ENCODE measurements around the gene ENO3. TPM values are rescaled to one million over a fixed set of nuclear protein-coding genes. Genes with fewer than 3 reads are reported as not detected.

Gene ENO3
- total RNA-seq, 2 experiments from 2014 or later: 28.2 to 31.5 TPM

DNA sequence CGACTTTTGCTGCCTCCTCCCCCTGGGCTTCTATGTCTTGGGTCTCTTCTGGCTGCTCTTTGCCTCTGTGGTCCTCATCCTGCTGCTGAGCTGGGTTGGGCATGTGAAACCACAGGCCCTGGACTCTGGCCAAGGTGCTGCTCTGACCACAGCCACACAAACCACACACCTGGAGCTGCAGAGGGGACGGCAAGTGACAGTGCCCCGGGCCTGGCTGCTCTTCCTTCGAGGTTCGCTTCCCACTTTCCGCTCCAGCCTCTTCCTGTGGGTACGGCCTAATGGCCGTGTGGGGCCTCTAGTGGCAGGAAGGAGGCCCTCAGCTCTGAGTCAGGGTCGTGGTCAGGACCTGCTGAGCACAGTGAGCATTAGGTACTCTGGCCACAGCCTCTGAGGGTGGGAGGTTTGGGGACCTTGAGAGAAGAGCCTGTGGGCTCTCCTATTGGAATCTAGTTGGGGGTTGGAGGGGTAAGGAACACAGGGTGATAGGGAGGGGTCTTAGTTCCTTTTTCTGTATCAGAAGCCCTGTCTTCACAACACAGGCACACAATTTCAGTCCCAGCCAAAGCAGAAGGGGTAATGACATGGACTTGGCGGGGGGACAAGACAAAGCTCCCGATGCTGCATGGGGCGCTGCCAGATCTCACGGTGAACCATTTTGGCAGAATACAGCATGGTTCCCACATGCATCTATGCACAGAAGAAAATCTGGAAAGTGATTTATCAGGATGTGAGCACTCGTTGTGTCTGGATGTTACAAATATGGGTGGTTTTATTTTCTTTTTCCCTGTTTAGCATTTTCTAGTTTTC is 16.5 kb upstream of the ENO3 start:
- ChIA-PET CTCF (interaction anchor here (0.6 kb wide), 1 partner anchor 12 kb away, joined by 3 read pairs; no protein-coding TSS in a partner anchor), POLR2A (interaction anchor here (0.6 kb wide), 1 partner anchor 1728 kb away, joined by 4 read pairs; no protein-coding TSS in a partner anchor)

GRCh38 chr17:4935650-4936049 is 15.3 kb upstream of the ENO3 start:
- POLR2A ChIA-PET: no interaction called here

DNA sequence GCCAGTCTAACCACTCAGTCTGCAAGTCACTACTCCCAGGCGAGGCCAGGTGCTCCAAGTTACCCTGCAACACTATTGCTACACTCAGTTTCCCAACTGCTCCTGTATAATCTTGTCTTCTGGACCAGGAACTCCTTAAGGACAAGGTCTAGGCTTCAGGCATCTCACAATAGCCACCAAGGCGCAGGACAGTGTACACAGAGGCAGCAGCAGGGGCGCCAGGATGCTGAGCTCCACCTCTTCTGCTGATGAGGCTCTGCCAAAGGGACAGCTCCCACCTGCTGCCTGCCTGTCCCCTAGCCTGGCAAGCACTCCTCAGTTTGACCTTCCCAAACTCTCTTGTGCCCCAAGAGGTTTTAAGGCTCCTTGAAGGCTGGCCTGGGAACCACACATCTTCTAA is 14.5 kb upstream of the ENO3 start:
- POLR2A ChIA-PET: no interaction called here

More at GRCh38 chr17:4935650-4936049, 15.3 kb upstream of the ENO3 start:
- CTCF ChIA-PET: no interaction called here

DNA sequence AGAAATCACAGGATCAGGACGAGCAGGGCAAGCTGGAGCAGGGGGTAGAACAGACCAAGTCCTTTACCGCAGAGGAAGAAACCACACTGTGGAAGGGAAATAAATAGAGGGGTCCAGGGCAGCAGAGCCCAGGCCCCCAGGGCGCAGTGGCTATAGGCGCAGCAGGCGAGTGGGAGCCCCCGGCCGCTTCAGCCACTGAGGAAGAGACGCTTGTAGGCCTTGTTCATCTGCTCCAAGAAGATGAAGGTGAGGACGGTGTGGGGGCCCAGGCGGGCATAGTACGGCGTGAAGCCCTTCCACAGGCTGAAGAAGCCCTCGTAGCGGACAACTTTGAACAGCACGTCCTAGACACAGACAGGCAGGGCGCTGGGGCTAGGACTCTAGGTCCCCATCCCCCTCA is 13.4 kb upstream of the ENO3 start:
- POLR2A ChIA-PET: no interaction called here
- CTCF ChIA-PET: no interaction called here

More for the DNA sequence above, 14.5 kb upstream of the ENO3 start:
- CTCF ChIA-PET: interaction anchor here (0.8 kb wide), 1 partner anchor 444 kb away, joined by 3 read pairs; no protein-coding TSS in a partner anchor

DNA sequence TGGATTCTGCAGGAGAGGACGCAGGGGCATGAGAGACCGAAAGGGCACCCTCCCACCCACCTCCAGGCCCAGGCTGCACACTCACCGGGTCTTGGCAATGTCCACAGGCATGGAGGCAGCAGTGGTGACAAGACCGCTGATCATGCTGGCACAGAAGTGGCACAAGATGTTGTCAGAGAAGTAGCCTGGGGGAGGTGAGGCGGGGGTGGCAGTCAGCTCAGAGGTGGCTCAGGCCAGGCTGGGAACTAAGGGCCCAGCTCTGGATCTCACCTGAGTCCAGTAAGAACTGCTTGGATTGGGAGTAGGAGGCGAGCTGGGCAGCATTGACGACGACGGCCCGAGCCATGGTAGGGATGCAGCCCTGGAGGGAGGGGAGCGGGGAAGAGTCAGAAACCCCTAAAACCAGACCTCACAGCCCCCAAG is 12.8 kb upstream of the ENO3 start:
- POLR2A ChIA-PET: no interaction called here
- CTCF ChIA-PET: interaction anchor here (3.4 kb wide), 1 partner anchor 35 kb away, joined by 12 read pairs; the partner anchor contains the start of gene CHRNE

- CTCF ChIA-PET: interaction anchor here (1.0 to 3.4 kb wide), 4 partner anchors 29 to 40 kb away, joined by 4 to 14 read pairs (median 8); partner anchors contain the start of genes C17orf107, CHRNE and SPAG7
- POLR2A ChIA-PET: interaction anchor here (0.6 to 2.8 kb wide), 6 partner anchors 10 to 56 kb away, joined by 3 to 33 read pairs (median 5); partner anchors contain the start of genes C17orf107, PFN1 and SPAG7
Measured at GRCh38 chr17:4938688-4939545, 12.0 kb upstream of the ENO3 start.

DNA sequence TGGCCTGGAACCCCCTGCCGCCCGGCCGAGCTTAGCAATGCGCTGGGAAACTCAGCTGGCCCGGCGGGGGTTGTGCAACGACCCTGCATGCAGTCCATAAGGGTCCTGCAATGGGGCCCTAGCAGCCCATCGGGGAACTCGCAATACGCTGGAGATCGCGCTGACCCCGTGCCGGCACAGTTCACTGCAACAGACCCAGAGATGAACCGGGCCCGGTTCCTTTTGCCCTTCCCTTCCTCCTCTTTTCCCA is 11.4 kb upstream of the ENO3 start:
- ChIA-PET CTCF (interaction anchor here (1.0 to 3.4 kb wide), 6 partner anchors 9 to 46 kb away, joined by 3 to 14 read pairs (median 5); partner anchors contain the start of genes C17orf107, CHRNE, PFN1 and SPAG7), POLR2A (interaction anchor here (0.6 to 2.8 kb wide), 8 partner anchors 10 to 600 kb away, joined by 3 to 33 read pairs (median 4); partner anchors contain the start of genes C17orf107, PFN1 and SPAG7)

GRCh38 chr17:4939796-4940554 is 10.9 kb upstream of the ENO3 start, which contains the start of the genes RNF167 and SLC25A11:
TSS of gene RNF167 (plus strand) at chr17:4940268. CDS start at chr17:4940910, 642 bp downstream.
TSS of gene SLC25A11 (minus strand) at chr17:4940046. CDS start at chr17:4939910, 136 bp downstream.
- ChIA-PET POLR2A (interaction anchor here (0.6 to 2.8 kb wide), 7 partner anchors 9 to 600 kb away, joined by 3 to 33 read pairs (median 4); partner anchors contain the start of genes C17orf107, KIF1C, PFN1 and SPAG7), CTCF (interaction anchor here (0.9 to 3.4 kb wide), 8 partner anchors 9 to 46 kb away, joined by 3 to 14 read pairs (median 4); partner anchors contain the start of genes C17orf107, CHRNE, ENO3 and PFN1)

DNA sequence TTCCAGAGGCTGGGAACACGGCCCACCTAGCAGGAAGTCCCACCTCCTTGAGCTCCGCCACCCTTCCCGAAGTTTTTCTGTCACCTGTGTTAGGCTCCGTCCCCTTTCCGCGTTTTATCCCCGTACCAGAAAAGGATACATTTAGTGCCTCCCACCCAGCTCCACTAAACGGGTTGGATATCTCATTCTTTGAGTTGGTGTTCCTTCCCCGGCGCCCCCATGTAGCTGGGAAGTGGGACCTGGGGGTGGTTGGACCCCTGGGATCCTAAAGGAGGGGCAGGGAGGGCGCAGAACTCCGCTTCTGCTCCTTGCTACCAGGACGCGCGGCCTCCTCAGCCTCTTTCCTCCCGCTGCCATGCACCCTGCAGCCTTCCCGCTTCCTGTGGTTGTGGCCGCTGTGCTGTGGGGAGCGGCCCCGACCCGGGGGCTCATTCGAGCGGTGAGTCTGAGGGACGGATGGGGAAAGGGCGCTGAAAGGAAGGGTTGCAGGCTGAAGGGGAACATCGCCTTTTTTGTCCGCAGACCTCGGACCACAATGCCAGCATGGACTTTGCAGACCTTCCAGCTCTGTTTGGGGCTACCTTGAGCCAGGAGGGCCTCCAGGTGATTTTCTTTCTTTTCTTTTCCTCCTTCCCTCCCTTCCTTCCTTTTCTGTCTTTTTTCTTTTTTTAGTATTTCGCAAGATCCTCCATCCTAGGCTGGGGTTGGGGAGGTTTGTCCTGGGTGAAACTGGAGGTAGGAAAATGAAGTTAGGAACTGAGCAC is 10.2 kb upstream of the ENO3 start:
- CTCF ChIA-PET: interaction anchor here (0.9 to 3.4 kb wide), 8 partner anchors 8 to 45 kb away, joined by 3 to 14 read pairs (median 4); partner anchors contain the start of genes C17orf107, CHRNE, ENO3 and PFN1
- POLR2A ChIA-PET: interaction anchor here (1.1 to 2.8 kb wide), 5 partner anchors 8 to 57 kb away, joined by 4 to 33 read pairs (median 6); partner anchors contain the start of genes C17orf107, KIF1C, PFN1 and SPAG7

DNA sequence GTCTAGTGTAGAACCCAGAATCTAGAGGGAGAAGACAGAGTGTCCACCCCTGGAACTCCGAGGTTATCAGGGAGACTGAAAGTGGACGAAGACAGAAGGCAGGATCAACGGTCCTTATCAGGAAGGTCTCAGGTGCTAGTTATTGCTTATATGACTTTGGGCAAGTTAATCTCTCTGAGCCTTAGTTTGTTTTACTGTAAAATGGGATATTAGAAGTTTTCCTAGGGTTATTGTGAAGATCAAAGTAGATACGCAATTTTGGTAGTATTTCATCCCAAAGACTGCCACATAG is 9.7 kb upstream of the ENO3 start:
- ChIA-PET POLR2A (no interaction called here), CTCF (interaction anchor here (1.7 to 3.4 kb wide), 3 partner anchors 9 to 38 kb away, joined by 4 to 14 read pairs (median 12); partner anchors contain the start of genes CHRNE, ENO3 and SPAG7)

- ChIA-PET POLR2A (interaction anchor here (13.5 kb wide), 1 partner anchor 26 kb away, joined by 214 read pairs; the partner anchor contains the start of gene SPAG7), CTCF (interaction anchor here (0.8 kb wide), 1 partner anchor 34 kb away, joined by 3 read pairs; no protein-coding TSS in a partner anchor)
Measured at GRCh38 chr17:4942760-4943508, 8.0 kb upstream of the ENO3 start.

DNA sequence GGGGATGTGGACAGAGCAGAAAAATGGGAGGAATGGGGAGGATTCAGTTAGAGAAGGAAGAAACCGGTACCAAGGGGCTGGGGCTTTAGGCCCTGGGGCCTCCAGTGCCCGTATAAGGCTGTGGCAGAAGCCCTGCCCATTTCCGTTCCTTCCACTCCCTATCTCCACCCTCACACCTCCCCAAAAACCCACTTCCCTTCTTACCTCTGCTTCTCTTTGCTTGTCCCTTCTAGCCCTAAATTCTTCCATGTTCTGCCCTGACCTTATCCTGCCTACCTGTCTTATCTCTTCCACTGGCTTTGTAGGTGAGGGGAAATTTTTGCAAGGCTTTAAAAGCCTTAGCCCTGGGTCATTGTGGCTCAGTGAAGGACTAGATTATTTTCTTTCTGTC is 6.8 kb upstream of the ENO3 start:
- ChIA-PET CTCF (interaction anchor here (0.9 kb wide), 1 partner anchor 25 kb away, joined by 3 read pairs; no protein-coding TSS in a partner anchor), POLR2A (interaction anchor here (13.5 kb wide), 1 partner anchor 24 kb away, joined by 214 read pairs; the partner anchor contains the start of gene SPAG7)

- ChIA-PET POLR2A (interaction anchor here (0.5 to 13.5 kb wide), 3 partner anchors 24 to 469 kb away, joined by 3 to 214 read pairs (median 3); partner anchors contain the start of gene SPAG7), CTCF (interaction anchor here (0.7 to 0.9 kb wide), 2 partner anchors 23 to 24 kb away, joined by 3 read pairs; partner anchors contain the start of gene SPAG7)
Measured at GRCh38 chr17:4944554-4945175, 6.3 kb upstream of the ENO3 start.

- ChIA-PET POLR2A (interaction anchor here (0.5 to 13.5 kb wide), 5 partner anchors 10 to 389 kb away, joined by 3 to 214 read pairs (median 4); partner anchors contain the start of genes KIF1C and SPAG7), CTCF (interaction anchor here (0.7 kb wide), 1 partner anchor 22 kb away, joined by 3 read pairs; the partner anchor contains the start of gene SPAG7)
Measured at GRCh38 chr17:4945176-4945943, 5.6 kb upstream of the ENO3 start.

DNA sequence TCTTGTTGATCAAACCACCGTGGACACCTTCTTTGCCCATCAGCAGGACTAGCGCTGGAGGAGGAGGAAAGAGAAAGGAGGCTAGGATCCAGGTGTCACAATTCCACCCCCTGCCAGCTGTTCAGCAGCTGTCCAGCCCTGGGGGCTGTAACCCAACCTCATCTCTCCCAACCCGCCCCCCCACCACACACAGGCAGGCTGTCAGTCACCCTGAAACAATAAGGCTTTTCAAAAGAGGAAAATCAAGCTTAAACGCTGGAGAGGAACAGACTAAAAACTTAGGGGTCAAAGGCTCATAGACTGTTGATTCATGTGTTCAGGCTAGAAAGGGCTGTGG is 5.0 kb upstream of the ENO3 start:
- ChIA-PET POLR2A (interaction anchor here (0.5 to 13.5 kb wide), 5 partner anchors 10 to 52 kb away, joined by 3 to 214 read pairs (median 4); partner anchors contain the start of genes KIF1C and SPAG7), CTCF (interaction anchor here (0.6 kb wide), 1 partner anchor 24 kb away, joined by 3 read pairs; no protein-coding TSS in a partner anchor)

Measured in activated CD8-positive, alpha-beta memory T cell treated with anti-CD3 and anti-CD28 coated beads for 36 hours (primary cell).